Measurements from ENCODE around the gene ASTN2. TPM values are rescaled to one million over a fixed set of nuclear protein-coding genes. Genes with fewer than 3 reads are reported as not detected.

The ASTN2 gene
- total and polyA plus RNA-seq, 9 of the 15 experiments (the other 6 are each of a cell fraction or from before 2014, with no cell fraction given), result 0.56 to 3.5 (median 1.9) TPM

DNA sequence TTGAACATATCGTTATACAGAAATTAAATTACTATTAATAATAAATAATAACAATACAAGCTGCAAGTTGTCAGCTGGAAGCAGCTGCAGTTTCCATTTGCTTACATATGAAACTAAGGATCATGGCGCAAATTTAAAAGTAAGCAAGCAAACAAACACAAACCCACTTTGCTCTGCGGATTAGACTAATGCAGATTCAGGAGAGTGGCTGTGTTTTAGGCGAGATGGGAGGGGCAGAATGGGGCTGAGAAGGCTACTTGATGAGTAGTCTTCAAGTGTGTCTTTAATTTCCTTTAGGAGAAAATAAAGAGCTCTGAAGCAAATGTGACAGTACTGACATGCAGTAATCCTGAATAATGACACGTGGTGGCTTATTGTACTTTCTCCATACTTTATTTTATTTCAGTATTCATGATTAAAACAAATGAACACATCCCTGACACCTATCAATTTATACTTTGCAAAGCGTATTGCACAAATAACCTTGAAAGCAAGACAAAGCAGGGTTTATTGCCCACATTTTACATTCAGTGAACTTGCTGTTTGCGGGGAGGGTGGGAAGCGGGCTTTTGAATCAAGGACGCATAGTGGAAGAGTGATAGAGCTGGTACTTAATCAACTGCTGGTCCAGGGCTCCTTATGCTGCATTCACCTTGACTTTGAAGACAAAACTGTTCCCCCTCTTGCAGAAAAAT lies 949.1 kb downstream of the ASTN2 start (continued):
- TF ChIP-seq E2F6 (IDR thresholded peaks at IDR 0.05; ENCODE audit: borderline replicate concordance in 1 of 2, extremely low read depth in 1 of 2, insufficient read depth in 1 of 2, insufficient read length in 1 of 2, low read depth in 1 of 2, low read length in 1 of 2, poor library complexity in 1 of 2, severe bottlenecking in 1 of 2) (peak in 1 of 2 experiments; percentile 35), ARID3A (IDR thresholded peaks at IDR 0.05; ENCODE audit: borderline replicate concordance, low read depth, low read length) (no peak), POLR2AphosphoS2 (IDR thresholded peaks at IDR 0.05; ENCODE audit: low read length) (no peak), U2AF1 (optimal IDR thresholded peaks at IDR 0.05; ENCODE audit: low read depth, low read length) (no peak), THAP7 (CRISPR knock-in tag; IDR thresholded peaks at IDR 0.05) (no peak), ZNF407 (IDR thresholded peaks at IDR 0.05; ENCODE audit: low read depth) (no peak), NRF1 (conservative IDR thresholded peaks at IDR 0.05 in 1 of 2, IDR thresholded peaks at IDR 0.05 in 1 of 2) (no peak), GABPB1 (CRISPR knock-in tag; IDR thresholded peaks at IDR 0.05) (no peak), ZBTB7A (IDR thresholded peaks at IDR 0.05; ENCODE audit: borderline replicate concordance, control insufficient read depth, low read depth, low read length) (no peak), ZNF274 (IDR thresholded peaks at IDR 0.05; ENCODE audit: borderline replicate concordance, low read depth, low read length) (no peak), ZNF354B (CRISPR knock-in tag; IDR thresholded peaks at IDR 0.05) (no peak)
- TF ChIP-seq, protein P1, sequence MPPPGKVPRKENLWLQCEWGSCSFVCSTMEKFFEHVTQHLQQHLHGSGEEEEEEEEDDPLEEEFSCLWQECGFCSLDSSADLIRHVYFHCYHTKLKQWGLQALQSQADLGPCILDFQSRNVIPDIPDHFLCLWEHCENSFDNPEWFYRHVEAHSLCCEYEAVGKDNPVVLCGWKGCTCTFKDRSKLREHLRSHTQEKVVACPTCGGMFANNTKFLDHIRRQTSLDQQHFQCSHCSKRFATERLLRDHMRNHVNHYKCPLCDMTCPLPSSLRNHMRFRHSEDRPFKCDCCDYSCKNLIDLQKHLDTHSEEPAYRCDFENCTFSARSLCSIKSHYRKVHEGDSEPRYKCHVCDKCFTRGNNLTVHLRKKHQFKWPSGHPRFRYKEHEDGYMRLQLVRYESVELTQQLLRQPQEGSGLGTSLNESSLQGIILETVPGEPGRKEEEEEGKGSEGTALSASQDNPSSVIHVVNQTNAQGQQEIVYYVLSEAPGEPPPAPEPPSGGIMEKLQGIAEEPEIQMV (tag; conservative IDR thresholded peaks at IDR 0.05; ENCODE audit: low read depth), result peak; percentile 30; the same call in 1 of the 2 replicates

All from K562 (cell line).